IgD-negative memory B cell (primary cell): ENCODE data around the gene MTX1. TPM values are rescaled to one million over a fixed set of nuclear protein-coding genes. Genes with fewer than 3 reads are reported as not detected.
"Not testable (repeated sequence)": the region's sequence is repeated elsewhere in the genome, so short reads cannot be mapped to it uniquely, and the experiment has no call there.

Experiments
- H3K27ac Mint-ChIP-seq, 3 donors: one replicate each; pipeline ENCODE4 v1.8.0; 2020 to 2022; ENCODE audit warnings: mild to moderate bottlenecking in 3 of 3, mixed read lengths in 3 of 3, moderate library complexity in 1 of 3
- H3K27me3 Mint-ChIP-seq: one replicate; pipeline ENCODE4 v1.8.0; 2021; ENCODE audit warnings: mixed read lengths
- H3K36me3 Mint-ChIP-seq: one replicate; pipeline ENCODE4 v1.8.0; 2020; ENCODE audit warnings: mild to moderate bottlenecking, mixed read lengths
- H3K4me1 Mint-ChIP-seq, 3 donors: one replicate each; pipeline ENCODE4 v1.8.0; 2020 to 2022; ENCODE audit warnings: mixed read lengths in 3 of 3, mild to moderate bottlenecking in 1 of 3
- H3K4me3 Mint-ChIP-seq, 4 donors: one replicate each; pipeline ENCODE4 v1.8.0; 2020 to 2022; ENCODE audit warnings: mild to moderate bottlenecking in 4 of 4, mixed read lengths in 4 of 4, moderate library complexity in 3 of 4
- H3K9me3 Mint-ChIP-seq, 3 donors: one replicate each; pipeline ENCODE4 v1.8.0; 2020 to 2021; ENCODE audit warnings: mixed read lengths in 3 of 3, mild to moderate bottlenecking in 1 of 3
- polyA plus RNA-seq: library from polyadenylated mRNA; unstranded; fragments of 300-500 nt; fragmentation: Illumina TruSeq; gene quantifications from one replicate; pipeline ENCODE4 v1.2.3, GENCODE V29; 2021

The MTX1 gene
- polyA plus RNA-seq, 1 donor from 2014 or later: 41.7 TPM

- H3K36me3 Mint-ChIP-seq: peaks cover 1% of the 10 kb centered on the region
- H3K27ac Mint-ChIP-seq: no peak overlapping the region
- H3K4me3 Mint-ChIP-seq: peak overlapping the region; percentile 79 to 97 (median 83)
- H3K4me1 Mint-ChIP-seq: peaks cover 5 to 16% (median 15%) of the 10 kb centered on the region in 3 donors
- H3K9me3 Mint-ChIP-seq: no peaks in the 10 kb centered on the region
- H3K27me3 Mint-ChIP-seq: no peaks in the 10 kb centered on the region
These were observed 15.9 kb upstream of the MTX1 start for GRCh38 chr1:155192346-155193274.

- Mint-ChIP-seq H3K4me3 (peak overlapping the region; percentile 65 to 97 (median 92)), H3K27ac (peak overlapping the region; percentile 80 to 98 (median 95)), H3K36me3 (no peaks in the 10 kb centered on the region), H3K9me3 (no peaks in the 10 kb centered on the region), H3K27me3 (no peaks in the 10 kb centered on the region), H3K4me1 (peaks cover 5 to 15% (median 12%) of the 10 kb centered on the region in 3 donors)
These were observed 15.1 kb upstream of the MTX1 start for GRCh38 chr1:155193275-155193990.

DNA sequence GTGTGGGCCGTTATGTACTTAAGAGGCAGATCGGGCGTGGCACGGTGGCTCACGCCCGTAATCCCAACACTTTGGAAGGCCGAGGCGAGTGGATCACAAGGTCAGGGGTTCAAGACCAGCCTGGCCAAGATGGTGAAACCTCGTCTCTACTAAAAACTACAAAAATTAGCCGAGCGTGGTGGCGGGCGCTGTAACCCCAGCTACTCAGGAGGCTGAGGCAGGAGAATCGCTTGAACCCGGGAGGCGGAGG lies 14.6 kb upstream of the MTX1 start:
- Mint-ChIP-seq H3K27ac (peak overlapping the region; percentile 80 to 98 (median 95)), H3K4me3 (peak overlapping the region; percentile 65 to 97 (median 92)), H3K4me1 (peaks cover 5 to 15% (median 12%) of the 10 kb centered on the region in 3 donors)
- not testable (repeated sequence) for H3K9me3 Mint-ChIP-seq, H3K36me3 Mint-ChIP-seq, H3K27me3 Mint-ChIP-seq

- Mint-ChIP-seq H3K27ac (peak overlapping the region in 2 of 3 donors; percentile 59 to 80), H3K4me1 (peaks cover 5 to 15% (median 12%) of the 10 kb centered on the region in 3 donors)
These were observed 13.0 kb upstream of the MTX1 start for GRCh38 chr1:155195201-155196102.

DNA sequence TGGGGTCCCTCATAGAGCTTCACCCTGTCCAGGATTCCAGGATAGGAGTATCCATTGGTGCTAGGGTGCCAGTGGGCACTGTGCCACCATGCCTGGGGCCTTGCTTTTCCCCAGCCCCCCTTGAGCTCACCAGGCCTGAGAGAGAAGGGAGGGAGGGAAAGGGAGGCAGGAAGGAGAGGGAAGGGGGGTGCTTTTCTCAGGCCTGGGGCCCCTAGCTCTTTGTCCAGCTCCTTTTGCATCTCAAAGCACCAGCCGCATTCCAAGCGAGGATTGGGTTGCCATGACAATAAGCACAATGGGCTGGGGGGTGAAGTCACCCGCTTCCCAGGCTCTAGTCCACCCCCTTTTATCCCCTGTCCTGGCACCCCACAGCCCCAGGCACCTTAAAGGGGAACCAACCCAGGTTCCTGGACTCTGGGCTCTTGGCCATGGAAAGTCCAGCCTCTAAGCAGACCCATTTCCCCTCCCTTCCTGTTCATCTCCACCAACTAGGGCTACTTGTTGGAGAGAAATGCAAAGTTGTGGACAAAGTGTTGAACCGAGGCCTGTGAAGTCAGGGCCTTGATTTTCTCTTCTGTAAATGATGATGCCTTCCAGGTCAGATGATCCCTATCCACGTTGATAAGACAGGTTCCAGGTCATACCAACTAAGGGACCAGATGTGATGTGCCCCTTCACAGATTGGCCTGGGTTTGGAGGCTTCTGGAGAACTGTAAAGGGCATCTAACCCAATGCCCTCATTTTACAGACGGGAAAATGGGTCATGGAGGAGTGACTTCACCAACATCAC lies 12.2 kb upstream of the MTX1 start:
- no peaks in the 10 kb centered on the region for H3K9me3 Mint-ChIP-seq
- H3K4me1 Mint-ChIP-seq: peaks cover 5 to 15% (median 12%) of the 10 kb centered on the region in 3 donors
- H3K36me3 Mint-ChIP-seq: no peaks in the 10 kb centered on the region
- H3K27ac Mint-ChIP-seq: peak overlapping the region in 1 of 3 donors; percentile 80
- H3K27me3 Mint-ChIP-seq: no peaks in the 10 kb centered on the region
- peak overlapping the region in 2 of 4 donors; percentile 65 to 86 for H3K4me3 Mint-ChIP-seq

More at GRCh38 chr1:155195201-155196102, 13.0 kb upstream of the MTX1 start:
- no peaks in the 10 kb centered on the region for H3K9me3 Mint-ChIP-seq
- no peaks in the 10 kb centered on the region for H3K27me3 Mint-ChIP-seq
- H3K36me3 Mint-ChIP-seq: no peaks in the 10 kb centered on the region
- peak overlapping the region; percentile 65 to 87 (median 76) for H3K4me3 Mint-ChIP-seq

- Mint-ChIP-seq H3K4me3 (peak overlapping the region in 1 of 4 donors; percentile 52), H3K27ac (peak overlapping the region in 1 of 3 donors; percentile 80), H3K4me1 (peaks cover 5 to 14% (median 11%) of the 10 kb centered on the region in 3 donors), H3K36me3 (no peaks in the 10 kb centered on the region), H3K27me3 (no peaks in the 10 kb centered on the region), H3K9me3 (no peaks in the 10 kb centered on the region)
These were observed 11.4 kb upstream of the MTX1 start for GRCh38 chr1:155196893-155197638.

GRCh38 chr1:155197901-155198546 lies 10.5 kb upstream of the MTX1 start:
- Mint-ChIP-seq H3K4me3 (peak overlapping the region in 1 of 4 donors; percentile 58), H3K36me3 (no peaks in the 10 kb centered on the region), H3K9me3 (no peaks in the 10 kb centered on the region), H3K4me1 (peaks cover 5 to 13% (median 10%) of the 10 kb centered on the region in 3 donors), H3K27ac (peak overlapping the region in 1 of 3 donors; percentile 80), H3K27me3 (no peaks in the 10 kb centered on the region)

DNA sequence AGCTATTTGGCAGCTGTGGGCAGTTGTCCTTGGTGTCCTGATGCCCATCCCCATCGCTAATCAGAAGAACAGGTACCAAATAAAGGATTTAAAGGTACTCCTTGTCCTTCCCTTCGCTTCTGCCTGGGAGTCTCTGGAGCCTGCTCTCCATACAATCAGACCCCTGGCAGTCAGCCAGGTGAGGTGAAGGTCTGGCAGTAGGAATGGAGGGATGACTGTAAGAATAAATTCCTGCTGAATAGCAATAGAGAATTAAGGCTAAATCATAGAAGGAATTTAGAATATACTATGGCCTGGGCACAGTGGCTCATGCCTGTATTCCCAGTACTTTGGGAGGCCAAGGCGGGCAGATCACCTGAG lies 10.0 kb upstream of the MTX1 start:
- Mint-ChIP-seq H3K36me3 (no peaks in the 10 kb centered on the region), H3K4me3 (no peak overlapping the region), H3K9me3 (no peaks in the 10 kb centered on the region), H3K27me3 (no peaks in the 10 kb centered on the region), H3K4me1 (peaks cover 2 to 10% (median 7%) of the 10 kb centered on the region in 3 donors), H3K27ac (peak overlapping the region in 1 of 3 donors; percentile 80)

- Mint-ChIP-seq H3K4me3 (peak overlapping the region in 1 of 4 donors; percentile 20), H3K9me3 (no peaks in the 10 kb centered on the region), H3K36me3 (no peaks in the 10 kb centered on the region), H3K27me3 (no peaks in the 10 kb centered on the region), H3K27ac (no peak overlapping the region), H3K4me1 (no peaks in the 10 kb centered on the region)
These were observed 8.7 kb upstream of the MTX1 start for GRCh38 chr1:155199792-155200191.

- no peaks in the 10 kb centered on the region for H3K36me3 Mint-ChIP-seq
- H3K27ac Mint-ChIP-seq: peak overlapping the region in 1 of 3 donors; percentile 14
- H3K27me3 Mint-ChIP-seq: no peaks in the 10 kb centered on the region
- H3K9me3 Mint-ChIP-seq: no peaks in the 10 kb centered on the region
- H3K4me1 Mint-ChIP-seq: no peaks in the 10 kb centered on the region
- H3K4me3 Mint-ChIP-seq: no peak overlapping the region
These were observed 7.6 kb upstream of the MTX1 start for GRCh38 chr1:155200920-155201319.

- H3K9me3 Mint-ChIP-seq: no peaks in the 10 kb centered on the region
- H3K4me3 Mint-ChIP-seq: no peak overlapping the region
- H3K27ac Mint-ChIP-seq: peak overlapping the region in 1 of 3 donors; percentile 56
- H3K27me3 Mint-ChIP-seq: no peaks in the 10 kb centered on the region
- H3K36me3 Mint-ChIP-seq: no peaks in the 10 kb centered on the region
- H3K4me1 Mint-ChIP-seq: peaks cover 5 to 6% (median 5%) of the 10 kb centered on the region in 3 donors
These were observed 6.3 kb upstream of the MTX1 start for GRCh38 chr1:155202198-155202597.

DNA sequence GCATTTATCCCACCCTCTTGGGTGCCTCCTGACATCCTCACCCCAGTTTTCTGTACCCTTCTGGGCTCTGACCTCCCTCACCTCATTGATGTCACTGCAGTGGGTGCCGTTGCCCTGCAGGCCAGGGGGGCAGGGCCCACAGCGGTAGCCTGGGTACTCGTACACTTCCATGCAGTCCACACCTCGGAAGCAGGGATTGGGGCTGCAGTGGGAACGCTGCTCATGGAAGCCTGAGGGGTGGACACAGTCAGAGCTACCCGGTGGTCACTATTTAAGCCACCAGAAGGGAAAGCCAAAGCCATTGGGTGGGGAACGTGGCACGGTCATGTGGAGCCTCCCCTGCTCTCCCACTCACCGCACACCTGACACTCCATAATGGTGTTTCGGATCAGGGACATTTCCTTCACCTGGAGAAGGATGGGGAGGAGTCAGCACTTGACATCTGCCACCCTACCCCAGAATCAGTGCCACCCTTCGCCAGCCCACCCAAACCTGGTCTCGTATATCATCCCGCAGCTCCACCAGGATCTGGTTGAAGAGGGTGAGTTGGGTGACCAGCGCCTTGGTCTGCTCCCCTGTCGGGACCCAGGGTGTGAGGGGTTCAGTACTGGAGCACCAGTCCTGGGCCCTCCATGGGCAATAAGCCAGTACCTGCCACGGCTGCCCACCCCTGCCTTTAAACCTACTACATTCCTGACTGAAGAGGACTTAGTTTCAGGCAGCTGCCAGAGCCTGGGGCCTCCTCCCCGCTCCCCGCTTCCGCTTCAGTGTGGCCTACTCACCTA lies 5.6 kb upstream of the MTX1 start:
- peaks cover 6 to 10% (median 8%) of the 10 kb centered on the region in 3 donors for H3K4me1 Mint-ChIP-seq
- H3K9me3 Mint-ChIP-seq: no peaks in the 10 kb centered on the region
- H3K4me3 Mint-ChIP-seq: no peak overlapping the region
- H3K27me3 Mint-ChIP-seq: peaks cover 1% of the 10 kb centered on the region
- no peaks in the 10 kb centered on the region for H3K36me3 Mint-ChIP-seq
- H3K27ac Mint-ChIP-seq: peak overlapping the region in 1 of 3 donors; percentile 56
